ENCODE data around the gene PFN4. TPM values are rescaled to one million over a fixed set of nuclear protein-coding genes. Genes with fewer than 3 reads are reported as not detected.

PFN4 gene
- total and polyA plus RNA-seq, 9 of the 15 experiments (the other 6 are each of a cell fraction or from before 2014, with no cell fraction given) = 0.07 to 0.54 (median 0.31) TPM; not detected in 2

- TF ChIP-seq ZC3H11A (IDR thresholded peaks at IDR 0.05; ENCODE audit: low read depth, low read length) (peak; percentile 91), TOE1 (IDR thresholded peaks at IDR 0.05; ENCODE audit: borderline replicate concordance) (peak; percentile 90), TOE1 (CRISPR knock-in tag; IDR thresholded peaks at IDR 0.05; ENCODE audit: borderline replicate concordance, low read depth) (no peak), ATF1 (CRISPR knock-in tag; IDR thresholded peaks at IDR 0.05) (peak; percentile 91), ATF1 (tag; IDR thresholded peaks at IDR 0.05) (peak; percentile 99), ZNF696 (CRISPR knock-in tag; conservative IDR thresholded peaks at IDR 0.05) (no peak), SIN3B (IDR thresholded peaks at IDR 0.05; ENCODE audit: low read depth) (peak; percentile 93), ZNF197 (CRISPR knock-in tag; IDR thresholded peaks at IDR 0.05; ENCODE audit: low read depth) (0 out of 2 replicates have a peak, but pooled peaks have one; percentile 23), STAT5A (IDR thresholded peaks at IDR 0.05; ENCODE audit: borderline replicate concordance, low read length) (peak; percentile 14; the same call in 1 of the 2 replicates), ELK1 (CRISPR knock-in tag; IDR thresholded peaks at IDR 0.05) (no peak; the same call in 1 of the 2 replicates), ZZZ3 (IDR thresholded peaks at IDR 0.05) (peak; percentile 75; the same call in 1 of the 2 replicates), HDAC3 (IDR thresholded peaks at IDR 0.05; ENCODE audit: borderline replicate concordance, partially characterized antibody) (no peak), STAT6 (CRISPR knock-in tag; IDR thresholded peaks at IDR 0.05) (0 out of 2 replicates have a peak, but pooled peaks have one; percentile 28), CREM (IDR thresholded peaks at IDR 0.05; ENCODE audit: low read depth) (peak; percentile 99), CC2D1A (IDR thresholded peaks at IDR 0.05) (0 out of 2 replicates have a peak, but pooled peaks have one; percentile 46), ZNF121 (CRISPR knock-in tag; conservative IDR thresholded peaks at IDR 0.05) (0 out of 2 replicates have a peak, but pooled peaks have one; percentile 10), POU5F1 (IDR thresholded peaks at IDR 0.05; ENCODE audit: borderline replicate concordance, low read depth, low read length, partially characterized antibody) (peak; percentile 32), MXI1 (IDR thresholded peaks at IDR 0.05; ENCODE audit: low read depth, low read length) (0 out of 2 replicates have a peak, but pooled peaks have one; percentile 36), SIN3A (IDR thresholded peaks at IDR 0.05; ENCODE audit: borderline replicate concordance in 2 of 2, control insufficient read depth in 1 of 2, low read depth in 2 of 2, low read length in 2 of 2) (0 out of 4 replicates have a peak, but pooled peaks of 1 of the 2 experiments have one; percentile 63)
These were observed 47.0 kb downstream of the PFN4 start, which contains the start of gene SF3B6 (continued) for GRCh38 chr2:24075915-24076848.
